ENCODE results near the gene SORCS3.

GRCh38 chr10:104780946-104781595 lies 140.0 kb downstream of the SORCS3 start:
- TF ChIP-seq POLR2AphosphoS5 (IDR thresholded peaks at IDR 0.05; ENCODE audit: borderline replicate concordance, low read depth, low read length) (no peak), EZH2 (IDR thresholded peaks at IDR 0.05) (no peak), FOXP2 (optimal IDR thresholded peaks at IDR 0.05; ENCODE audit: control extremely low read depth, extremely low read length, insufficient read depth) (no peak)
